Inflammatory macrophage (primary cell): Measurements from ENCODE around the gene ATL3.
"Not testable (repeated sequence)": the region's sequence is repeated elsewhere in the genome, so short reads cannot be mapped to it uniquely, and the experiment has no call there.

Experiments
- DNase-seq, 2 donors: peaks; one replicate each; pipeline ENCODE4 v3.0.0-alpha.2; 2020 to 2022

The ATL3 gene

GRCh38 chr11:63619967-63620366 is 51.2 kb downstream of the ATL3 start:
- DNase-seq, result no peak

GRCh38 chr11:63617686-63618085 is 53.5 kb downstream of the ATL3 start:
- peak in 1 of 2 donors; percentile 47 for DNase-seq

DNA sequence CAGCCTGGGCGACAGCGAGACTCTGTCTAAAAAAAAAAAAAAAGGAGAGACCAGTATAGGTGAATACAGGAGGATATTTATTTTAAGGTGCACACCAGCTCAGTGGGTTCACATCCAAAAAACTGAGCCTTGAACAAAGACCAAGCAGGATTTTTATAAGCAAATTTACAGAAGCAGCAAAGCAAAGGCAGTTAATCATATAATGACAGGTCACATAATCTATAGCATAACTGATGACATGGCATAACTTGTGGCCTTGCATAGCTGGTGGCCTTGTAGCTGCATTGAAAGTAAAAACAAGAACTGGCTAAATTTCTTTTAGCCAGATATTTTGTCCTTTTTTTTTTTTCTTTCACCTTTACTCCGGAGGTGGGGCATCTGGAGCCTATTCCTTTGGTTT is 54.2 kb downstream of the ATL3 start:
- DNase-seq, result no peak

DNA sequence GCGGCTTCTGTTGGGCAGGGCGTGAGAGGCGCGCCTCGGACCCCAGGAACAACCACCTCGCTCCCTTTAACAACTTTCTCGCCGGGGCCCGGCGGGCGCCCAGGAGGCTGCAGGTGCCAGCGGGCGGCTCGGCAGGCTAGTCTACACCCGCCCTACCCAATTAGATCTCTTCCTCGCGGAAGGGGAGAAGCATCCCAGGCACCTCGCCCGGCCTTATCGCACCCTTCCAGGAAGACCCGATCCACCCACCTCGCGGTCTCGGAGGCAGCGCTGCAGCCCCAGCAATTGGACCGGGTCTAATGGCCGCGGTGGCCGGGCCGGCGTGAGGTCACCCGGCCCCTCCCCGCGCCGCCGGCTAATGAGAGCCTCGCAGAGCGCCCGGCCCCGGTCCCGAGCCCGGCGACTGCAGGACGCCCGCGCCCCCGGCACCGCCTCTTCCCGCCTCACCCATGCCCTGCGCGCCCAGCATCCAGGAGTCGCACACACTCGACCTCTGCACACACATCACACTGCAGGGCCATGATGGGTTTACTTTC is 57.0 kb downstream of the ATL3 start, which contains the start of gene PLAAT3:
TSS of gene PLAAT3 (minus strand) at position 298 of the 536 bp plus-strand sequence. CDS start 419 bp downstream, outside the sequence.
- peak in 1 of 2 donors; percentile 48 for DNase-seq

DNA sequence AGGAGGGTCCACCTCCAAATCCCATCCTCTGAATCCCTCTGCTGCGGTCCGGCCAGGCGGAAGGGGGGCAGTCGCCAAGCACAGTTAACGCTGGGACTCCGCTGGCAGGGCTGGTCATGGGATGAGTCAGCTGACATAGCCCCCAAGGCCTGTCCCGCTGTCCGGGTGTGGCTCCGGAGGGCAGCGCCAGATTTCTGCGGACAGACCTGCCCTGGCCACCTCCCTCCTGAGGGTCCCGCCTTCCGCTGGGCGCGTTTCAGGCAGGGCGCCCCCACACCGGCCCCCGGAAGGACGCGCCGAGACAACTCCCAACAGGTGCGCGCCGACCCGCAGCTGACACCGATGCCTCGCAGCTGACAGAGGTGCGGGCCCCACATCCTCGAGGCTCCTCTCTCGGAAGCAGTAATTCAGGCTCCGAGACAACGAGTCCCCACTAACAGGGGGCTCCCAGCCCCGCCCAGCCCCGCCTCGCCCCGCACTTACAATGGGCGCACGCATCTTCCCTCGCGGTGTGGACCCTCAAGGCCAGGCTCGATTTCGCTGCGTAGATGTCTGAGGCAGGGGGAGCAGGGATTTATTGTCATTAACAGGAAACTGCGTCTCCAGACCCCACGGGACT is 57.5 kb downstream of the ATL3 start:
- no peak for DNase-seq

DNA sequence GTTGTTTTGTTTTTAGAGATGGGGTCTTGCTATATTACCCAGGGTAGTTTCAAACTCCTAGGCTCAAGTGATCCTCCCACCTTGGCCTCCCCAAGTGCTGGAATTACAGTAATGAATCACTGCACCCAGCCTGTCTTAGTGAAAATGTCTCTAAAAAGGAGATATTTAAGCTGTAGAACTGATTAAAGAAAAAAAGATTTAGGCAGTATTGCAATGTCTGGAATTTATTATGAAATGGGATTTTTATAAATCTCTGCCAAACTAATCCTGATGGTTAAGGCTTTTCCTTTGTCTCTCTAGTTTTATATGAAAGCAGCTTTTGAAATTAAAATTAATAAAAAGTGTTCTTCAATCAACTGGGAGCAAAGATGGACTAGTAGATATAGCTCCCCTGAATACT is 59.0 kb downstream of the ATL3 start:
- DNase-seq, result no peak

- no peak for DNase-seq
Measured at GRCh38 chr11:63611395-63611747, 59.8 kb downstream of the ATL3 start.

DNA sequence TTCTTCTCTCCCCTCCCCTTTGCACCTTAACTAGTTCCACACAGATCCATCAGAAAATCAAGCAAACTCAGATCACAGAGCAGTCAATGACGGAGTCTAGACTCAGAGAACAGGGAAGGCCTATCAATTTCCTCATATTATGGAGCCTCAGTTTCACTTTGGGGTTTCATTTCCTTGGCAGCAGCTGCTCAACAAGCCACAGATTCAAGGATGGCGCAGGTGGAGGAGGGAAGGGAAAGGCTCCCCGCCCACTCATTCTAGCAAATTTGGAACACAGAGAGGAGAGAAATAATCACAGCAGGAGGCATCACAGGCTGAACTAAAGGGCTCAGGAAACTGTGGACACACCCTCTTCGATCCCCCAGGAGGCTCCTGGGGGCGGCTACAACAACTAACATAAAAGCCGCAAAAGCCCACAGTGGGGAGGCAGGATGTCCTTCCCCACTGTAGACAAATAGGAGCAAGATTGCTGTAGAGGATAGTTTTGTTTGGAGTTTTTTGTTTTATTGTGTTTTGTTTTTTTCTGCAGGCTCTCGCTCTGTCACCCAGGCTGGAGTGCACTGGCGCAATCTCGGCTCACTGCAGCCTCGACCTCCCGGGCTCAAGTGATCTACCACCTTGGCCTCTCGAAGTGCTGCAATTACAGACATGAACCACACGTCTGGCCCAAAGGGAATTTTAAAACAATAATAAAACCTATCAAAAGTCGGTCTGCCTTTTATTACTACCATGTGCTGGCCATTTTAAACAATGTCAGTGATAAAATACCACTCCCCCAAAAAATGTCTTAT is 60.4 kb downstream of the ATL3 start:
- DNase-seq, result peak in 1 of 2 donors; percentile 42

GRCh38 chr11:63609971-63610580 is 61.1 kb downstream of the ATL3 start:
- DNase-seq, result no peak

DNA sequence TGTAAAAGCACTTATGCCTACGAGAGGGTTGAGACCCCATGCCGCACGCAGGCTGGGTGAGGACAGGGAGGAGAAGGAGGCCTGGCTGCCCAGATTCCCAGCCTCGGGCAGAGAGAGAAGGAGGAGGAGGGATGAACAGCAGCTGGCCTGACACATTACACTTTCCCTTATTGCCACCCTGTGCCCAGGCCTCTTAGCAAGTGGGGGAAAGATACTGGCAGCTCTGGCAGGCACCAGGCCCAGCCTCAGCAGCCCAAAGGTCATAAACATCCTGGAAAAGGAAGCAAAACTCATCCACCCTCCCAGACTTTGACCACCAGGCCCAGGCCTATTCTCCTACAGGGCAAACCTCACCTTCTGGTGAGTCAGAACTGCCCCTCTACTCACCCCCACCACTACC is 61.6 kb downstream of the ATL3 start:
- no peak for DNase-seq

- DNase-seq, result no peak
Measured at GRCh38 chr11:63608353-63609345, 62.5 kb downstream of the ATL3 start.

GRCh38 chr11:63603180-63603518 is 68.0 kb downstream of the ATL3 start:
- peak; percentile 80 to 92 for DNase-seq

- DNase-seq, result not testable (repeated sequence)
Measured at GRCh38 chr11:63602290-63603179, 68.6 kb downstream of the ATL3 start.

- DNase-seq, result no peak
Measured at GRCh38 chr11:63599211-63600122, 71.7 kb downstream of the ATL3 start.

DNA sequence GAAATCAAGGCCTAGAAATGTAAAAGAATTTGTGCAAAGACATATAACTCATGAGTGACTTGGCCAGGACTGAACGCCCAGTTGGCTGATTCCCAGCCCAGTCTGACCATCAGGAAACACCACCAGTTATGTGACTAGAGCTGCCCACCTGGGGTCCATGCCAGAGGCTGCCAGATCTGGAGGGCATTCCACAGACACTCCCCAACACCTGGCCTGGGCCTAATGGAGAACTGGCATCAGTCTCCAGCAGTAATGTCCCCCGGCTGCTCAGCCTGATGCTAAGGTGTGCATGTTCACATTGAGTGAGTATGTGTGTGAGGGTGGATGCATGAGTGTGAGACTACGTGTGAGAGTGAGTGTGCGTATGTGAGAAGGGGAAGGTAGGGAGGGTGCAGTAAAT is 72.6 kb downstream of the ATL3 start:
- no peak for DNase-seq

GRCh38 chr11:63595296-63595695 is 75.9 kb downstream of the ATL3 start:
- DNase-seq, result peak in 1 of 2 donors; percentile 67

GRCh38 chr11:63592975-63593395 is 78.2 kb downstream of the ATL3 start:
- peak; percentile 57 to 58 for DNase-seq

DNA sequence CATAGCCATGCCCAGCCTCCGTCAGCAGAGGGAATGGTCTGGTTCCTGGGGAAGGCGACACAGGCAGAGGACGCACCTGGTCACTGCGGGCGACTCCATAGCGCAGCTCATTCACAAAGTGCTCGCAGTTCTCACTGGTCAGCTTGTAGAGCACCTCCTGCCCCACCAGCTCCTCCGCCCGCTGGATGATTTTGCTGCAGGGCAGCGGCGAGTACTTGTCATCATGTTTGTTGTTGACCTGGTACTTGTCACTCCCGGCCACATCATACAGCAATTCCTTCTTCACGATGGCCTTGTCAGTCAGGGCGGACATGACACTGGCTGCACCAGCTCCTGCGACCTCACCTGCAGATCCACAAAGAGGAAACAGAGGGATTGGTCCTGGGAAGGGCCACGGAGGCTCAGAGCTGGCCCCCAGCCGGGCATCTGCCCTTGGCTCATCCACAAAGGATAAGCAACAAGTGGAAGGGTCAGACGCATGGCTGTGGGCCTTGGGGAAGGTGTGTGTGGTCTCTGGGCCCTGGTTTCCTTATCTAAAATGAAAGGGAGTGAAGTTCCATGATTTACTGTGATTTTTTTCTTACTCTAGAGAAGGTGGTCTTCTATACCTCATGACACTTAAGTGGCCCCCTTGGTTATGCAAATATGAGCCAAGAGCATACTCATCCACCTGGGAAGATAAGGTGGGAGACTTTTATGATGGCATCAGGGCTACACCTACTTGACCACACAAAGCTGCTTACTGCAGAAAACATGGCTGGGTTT is 81.0 kb downstream of the ATL3 start:
- no peak for DNase-seq

DNA sequence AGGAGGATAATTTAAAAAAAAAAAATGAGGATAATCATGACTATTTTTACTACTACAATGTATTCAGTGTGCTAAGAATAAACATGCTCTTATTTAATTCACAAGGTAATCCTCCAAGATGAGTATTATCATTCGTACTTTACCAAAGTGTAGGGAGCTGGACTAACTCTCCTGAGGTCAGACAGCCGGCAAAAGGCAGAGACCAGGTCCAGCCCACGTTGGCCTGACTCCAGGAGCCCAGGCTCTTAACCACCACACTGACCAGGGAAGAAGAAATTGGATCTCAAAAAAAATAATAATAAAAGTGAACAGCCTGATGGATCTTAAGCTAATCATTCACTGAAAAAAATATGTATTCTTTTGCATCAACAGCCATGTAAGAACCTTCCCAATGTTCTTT is 82.2 kb downstream of the ATL3 start:
- no peak for DNase-seq
